ENCODE results near the gene PTPRCAP. TPM values are rescaled to one million over a fixed set of nuclear protein-coding genes. Genes with fewer than 3 reads are reported as not detected.

Gene PTPRCAP
- polyA plus RNA-seq, 4 donors, result 1.3 to 2.5 (median 2.2) TPM

DNA sequence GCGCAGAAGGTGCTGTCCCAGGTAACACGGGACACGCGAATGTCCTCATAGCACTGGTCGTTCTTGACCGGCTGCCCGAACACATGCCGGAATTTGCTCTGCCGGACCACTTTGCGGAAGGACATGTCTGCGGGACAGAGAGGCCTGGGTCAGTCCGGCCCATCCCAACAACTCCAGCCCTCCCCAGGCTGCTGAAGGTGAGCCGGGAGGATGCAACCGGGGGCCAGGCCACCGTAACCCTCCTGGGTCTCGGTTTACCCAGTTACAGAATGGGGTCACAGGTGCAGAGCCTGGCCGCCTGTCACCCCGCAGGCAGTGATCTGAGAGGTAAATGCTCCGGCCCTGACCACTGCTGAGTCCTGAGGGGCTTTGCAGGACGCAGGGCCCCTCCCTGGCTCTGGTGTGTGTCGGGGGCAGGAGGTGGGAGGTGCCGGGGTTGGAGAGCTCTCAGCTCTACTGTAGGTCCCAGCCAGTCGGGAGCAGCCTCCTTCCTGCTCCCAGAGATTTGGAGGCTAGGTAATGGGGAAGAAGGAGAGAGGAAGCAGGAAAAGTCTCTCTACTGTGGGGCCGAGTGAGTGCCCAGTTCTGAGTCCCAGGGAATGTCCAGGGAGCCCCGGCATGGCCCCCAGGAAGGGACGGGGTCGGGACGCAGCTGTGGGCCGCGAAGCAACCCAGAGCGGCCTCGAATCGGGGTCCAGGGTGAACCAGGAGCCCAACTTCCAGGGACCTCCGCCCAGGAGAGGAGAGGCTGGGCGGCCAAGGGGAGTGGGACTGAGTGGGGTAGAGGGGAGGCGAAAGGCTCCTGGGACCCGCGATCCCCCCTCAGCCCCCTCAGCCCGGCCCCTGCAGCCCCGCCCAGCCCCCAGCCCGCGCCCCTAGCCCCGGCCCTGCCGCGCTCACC, 5.3 kb upstream of the PTPRCAP start:
- no peak for DNase-seq (ENCODE audit: low read depth in 4 of 4, low spot score in 2 of 4)

GRCh38 chr11:67441731-67442351, 4.4 kb upstream of the PTPRCAP start:
- no peak for DNase-seq (ENCODE audit: low read depth in 4 of 4, low spot score in 2 of 4)

DNA sequence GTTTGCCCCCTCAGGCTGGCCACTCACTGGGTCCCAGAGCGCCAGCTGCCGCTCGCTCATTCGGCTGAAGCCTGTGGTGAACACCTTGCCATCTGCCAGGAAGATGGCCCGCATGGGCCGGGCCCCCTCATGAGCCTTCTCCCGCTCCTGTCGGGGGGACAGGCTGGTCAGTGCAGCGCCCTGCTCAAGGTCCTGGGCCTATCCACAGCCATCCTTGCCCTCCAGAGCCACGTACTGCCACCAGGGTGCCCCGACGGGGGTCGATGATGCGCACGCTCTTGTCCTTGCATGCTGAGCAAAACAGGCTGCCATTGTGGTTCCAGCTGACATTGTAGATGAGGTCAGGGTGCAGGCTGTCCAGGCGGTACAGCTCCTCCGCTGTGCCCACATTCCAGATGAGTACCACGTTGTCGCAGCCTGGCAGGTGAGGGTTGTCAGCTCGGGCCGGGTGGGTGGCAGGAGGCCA, 3.6 kb upstream of the PTPRCAP start:
- DNase-seq (ENCODE audit: low read depth in 4 of 4, low spot score in 2 of 4), result no peak

DNA sequence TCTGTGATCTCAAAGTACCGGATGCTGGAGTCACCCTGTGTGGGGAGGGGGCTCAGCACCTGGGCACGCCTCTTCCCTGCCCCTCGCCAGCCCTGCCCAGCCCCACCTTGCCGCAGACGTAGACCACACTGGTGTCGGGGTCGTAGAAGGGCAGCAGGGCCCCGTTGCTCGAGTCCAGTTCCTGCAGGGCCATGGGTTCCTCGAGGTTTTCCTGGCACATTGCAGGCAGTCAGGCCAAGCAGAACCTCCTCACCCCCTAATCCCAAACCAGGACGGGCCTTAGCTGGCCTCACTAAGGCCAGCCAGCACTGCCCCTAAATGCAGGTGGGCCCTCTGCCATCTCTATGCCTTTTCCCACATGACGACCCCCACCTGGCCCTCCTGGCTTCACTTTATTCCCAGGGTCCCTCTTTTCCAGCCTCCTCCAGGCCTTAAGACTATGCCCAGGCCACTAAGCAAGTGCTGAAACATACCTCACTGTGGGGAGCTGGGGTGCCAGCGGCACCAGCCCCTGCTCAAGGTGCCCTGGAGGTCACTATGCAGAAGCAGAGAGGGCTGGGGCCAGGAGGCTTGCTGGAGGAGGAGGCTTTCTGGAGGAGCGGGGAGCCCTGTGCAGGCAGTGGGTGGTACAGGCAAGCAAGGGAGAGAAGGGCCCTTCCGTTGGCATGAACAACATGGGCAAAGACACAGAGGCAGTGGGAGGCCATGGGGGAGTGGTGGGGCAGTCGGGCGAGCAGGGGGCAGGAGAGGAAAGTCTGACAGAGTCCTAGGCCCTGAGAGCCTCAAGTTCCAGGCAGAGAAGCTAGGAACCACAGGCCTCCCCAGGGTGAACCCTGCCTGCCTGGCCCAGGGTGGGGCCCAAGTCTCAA, 3.0 kb upstream of the PTPRCAP start:
- no peak for DNase-seq (ENCODE audit: low read depth in 4 of 4, low spot score in 2 of 4)

DNA sequence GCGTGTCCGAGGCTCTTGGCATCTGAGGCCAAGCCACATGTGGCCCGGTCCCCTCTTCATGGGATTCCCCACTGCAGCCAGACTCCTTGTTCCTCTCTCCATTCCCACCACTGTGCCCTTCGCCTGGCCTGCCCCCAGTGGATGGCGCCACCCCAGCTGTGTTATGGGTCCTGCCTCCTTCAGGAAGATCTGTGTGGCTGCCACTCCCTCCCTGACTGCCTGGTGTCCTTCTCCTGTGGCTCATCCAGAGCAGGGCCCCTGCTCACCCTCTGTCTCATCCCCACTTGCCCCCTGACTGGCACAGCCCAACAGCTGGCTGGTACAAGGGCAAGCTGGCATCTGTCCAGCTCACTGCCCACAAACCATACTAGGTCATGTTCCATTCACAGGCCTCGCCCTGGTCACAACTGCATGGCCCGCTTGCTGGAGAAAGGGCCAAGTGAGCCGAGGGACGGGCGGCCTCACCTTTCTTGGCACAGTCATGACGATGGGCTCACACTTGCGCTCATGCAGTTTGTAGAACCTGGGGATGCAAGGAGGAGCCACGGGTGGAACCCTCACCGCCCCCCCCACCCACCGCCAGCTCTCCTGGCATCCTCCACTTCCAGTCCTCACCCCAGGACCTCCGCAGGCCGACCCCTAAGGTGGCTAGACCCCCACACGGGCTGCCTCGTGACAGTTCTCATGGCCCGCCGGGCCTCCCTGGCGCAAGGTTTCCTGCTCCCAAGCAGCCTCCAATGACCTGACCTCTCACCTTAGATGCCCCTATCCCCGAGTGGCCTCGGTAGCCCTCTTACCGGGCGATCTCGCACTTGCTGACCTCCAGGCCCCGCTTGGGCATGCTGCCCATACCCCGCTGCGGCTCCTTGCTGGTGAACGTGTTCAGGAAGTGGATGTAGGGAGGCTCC, 2.1 kb upstream of the PTPRCAP start:
- no peak for DNase-seq (ENCODE audit: low read depth in 4 of 4, low spot score in 2 of 4)

GRCh38 chr11:67438158-67438902, 848 bp upstream of the PTPRCAP start:
- DNase-seq (ENCODE audit: low read depth in 4 of 4, low spot score in 2 of 4), result no peak

- DNase-seq (ENCODE audit: low read depth in 4 of 4, low spot score in 2 of 4), result no peak
Measured at GRCh38 chr11:67437809-67438157, 301 bp upstream of the PTPRCAP start.

- no peak for DNase-seq (ENCODE audit: low read depth in 4 of 4, low spot score in 2 of 4)
Measured at GRCh38 chr11:67436459-67437081, 912 bp downstream of the PTPRCAP start.

DNA sequence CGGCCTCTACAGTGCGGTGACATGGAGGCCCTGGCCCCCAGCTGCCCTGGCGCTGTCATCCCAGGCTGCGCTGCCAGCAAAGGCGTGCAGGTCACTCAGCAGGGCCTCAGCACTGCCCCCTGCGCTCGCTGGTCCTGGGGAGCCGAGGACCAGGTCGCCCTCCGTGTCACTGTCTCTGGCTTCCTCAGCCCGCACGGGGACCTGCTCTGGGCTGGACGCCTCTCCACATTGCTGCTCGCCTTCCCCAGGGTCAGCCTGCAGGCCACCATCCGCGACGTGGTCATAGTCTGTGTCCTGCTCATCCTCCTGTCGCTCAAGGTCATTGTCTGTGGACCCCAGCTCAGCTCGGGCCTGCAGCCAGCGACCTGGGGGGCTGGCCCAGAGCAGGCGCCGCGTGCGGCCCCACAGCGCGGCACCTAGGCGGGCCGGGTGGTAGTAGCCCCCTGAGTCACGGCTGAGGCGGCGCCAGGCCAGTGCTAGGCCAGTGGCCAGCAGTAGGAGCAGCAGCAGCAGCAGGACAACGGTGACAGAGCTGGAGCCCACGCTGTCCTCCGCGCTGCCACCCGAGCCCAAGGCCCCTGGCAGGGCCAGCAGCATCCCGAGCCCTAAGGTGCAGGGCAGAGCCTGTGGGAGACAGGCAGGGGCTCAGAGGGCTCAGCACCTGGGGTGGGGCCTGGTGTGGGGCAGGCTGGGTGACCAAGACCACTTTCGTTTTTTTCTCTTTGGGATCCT, 1.6 kb downstream of the PTPRCAP start:
- no peak for DNase-seq (ENCODE audit: low read depth in 4 of 4, low spot score in 2 of 4)

DNA sequence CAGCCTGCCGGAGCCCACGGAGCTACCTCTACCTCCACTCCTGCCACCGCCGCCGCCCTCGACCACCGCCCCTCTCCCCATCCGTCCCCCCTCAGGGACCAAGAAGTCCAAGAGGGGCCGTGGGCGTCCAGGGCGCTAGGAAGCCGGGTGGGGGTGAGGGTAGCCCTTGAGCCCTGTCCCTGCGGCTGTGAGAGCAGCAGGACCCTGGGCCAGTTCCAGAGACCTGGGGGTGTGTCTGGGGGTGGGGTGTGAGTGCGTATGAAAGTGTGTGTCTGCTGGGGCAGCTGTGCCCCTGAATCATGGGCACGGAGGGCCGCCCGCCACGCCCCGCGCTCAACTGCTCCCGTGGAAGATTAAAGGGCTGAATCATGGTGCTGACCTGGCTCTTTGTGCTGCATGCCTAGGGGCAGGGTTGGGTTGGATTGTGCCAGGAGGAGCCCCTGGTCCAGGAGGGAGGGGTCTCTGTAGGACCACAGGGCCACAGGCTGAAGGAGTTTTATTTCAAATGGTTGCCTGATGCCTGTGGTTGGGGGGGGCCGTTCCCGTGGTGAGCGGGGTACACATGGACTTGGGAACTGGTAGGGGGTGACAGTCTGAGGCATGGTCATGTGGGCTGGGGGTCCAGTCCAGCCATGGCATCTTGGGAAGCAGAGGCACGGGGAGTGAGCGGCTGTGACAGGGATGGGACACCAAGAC, 2.3 kb downstream of the PTPRCAP start:
- DNase-seq (ENCODE audit: low read depth in 4 of 4, low spot score in 2 of 4), result no peak

- DNase-seq (ENCODE audit: low read depth in 4 of 4, low spot score in 2 of 4), result no peak
Measured at GRCh38 chr11:67434395-67434881, 3.0 kb downstream of the PTPRCAP start.

- DNase-seq (ENCODE audit: low read depth in 4 of 4, low spot score in 2 of 4), result no peak
Measured at GRCh38 chr11:67433536-67434394, 3.7 kb downstream of the PTPRCAP start.

DNA sequence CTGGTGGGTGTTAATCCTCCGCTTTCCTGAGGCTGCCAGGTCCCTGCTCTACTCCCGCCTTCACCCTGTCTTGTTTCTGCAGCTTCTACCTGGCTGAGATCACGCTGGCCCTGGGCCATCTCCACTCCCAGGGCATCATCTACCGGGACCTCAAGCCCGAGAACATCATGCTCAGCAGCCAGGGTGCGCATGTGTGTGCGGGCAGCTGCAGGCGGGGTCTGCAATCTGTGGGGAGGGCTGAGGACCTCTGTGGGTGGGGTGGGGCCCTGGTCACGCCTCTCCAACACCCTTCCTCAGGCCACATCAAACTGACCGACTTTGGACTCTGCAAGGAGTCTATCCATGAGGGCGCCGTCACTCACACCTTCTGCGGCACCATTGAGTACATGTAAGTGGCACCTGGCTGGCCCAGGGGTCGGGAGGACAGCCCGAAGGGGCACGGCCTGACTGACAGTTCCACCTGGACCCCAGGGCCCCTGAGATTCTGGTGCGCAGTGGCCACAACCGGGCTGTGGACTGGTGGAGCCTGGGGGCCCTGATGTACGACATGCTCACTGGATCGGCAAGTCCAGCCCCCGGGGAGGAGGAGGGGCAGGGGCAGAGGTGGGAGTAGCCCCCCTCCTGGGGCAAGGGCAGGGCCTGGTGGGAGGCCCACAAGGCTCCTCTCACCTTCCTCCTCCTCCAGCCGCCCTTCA, 4.7 kb downstream of the PTPRCAP start:
- DNase-seq (ENCODE audit: low read depth in 4 of 4, low spot score in 2 of 4), result no peak

- no peak for DNase-seq (ENCODE audit: low read depth in 4 of 4, low spot score in 2 of 4)
Measured at GRCh38 chr11:67431346-67432249, 5.9 kb downstream of the PTPRCAP start.

GRCh38 chr11:67429722-67430121, 7.8 kb downstream of the PTPRCAP start:
- no peak for DNase-seq (ENCODE audit: low read depth in 4 of 4, low spot score in 2 of 4)
